HCT116 (cell line): ENCODE measurements around the gene ROS1. TPM values are rescaled to one million over a fixed set of nuclear protein-coding genes. Genes with fewer than 3 reads are reported as not detected.

Source experiments
- ATAC-seq: fragments of 200-7000 bp; cut with Tn5 transposase; 2 replicates; pipeline ENCODE4 v1.9.1; 2020; ENCODE audit warnings: mild to moderate bottlenecking, moderate library complexity
- Bru-seq: library from RNA; stranded (reverse); fragments of 400-500 nt; gene quantifications from one replicate; lab custom pipeline; 2021; lab: Mats Ljungman, UMichigan
- BruChase-seq, 2 experiments: library from RNA; stranded (reverse); fragments of 400-500 nt; gene quantifications; one replicate each; lab custom pipeline; 2021; lab: Mats Ljungman, UMichigan
- BruUV-seq: library from RNA; stranded (reverse); fragments of 400-500 nt; replicated peaks from 2 replicates; lab custom pipeline; 2021; lab: Mats Ljungman, UMichigan
- CTCF ChIA-PET: fragments of 300-600 bp; sonication (Branson Sonifier 250); formaldehyde crosslinking; loops from one replicate; lab custom pipeline; 2021; ENCODE audit warnings: antibody characterized with exemption; lab: Charles Lee
- POLR2A ChIA-PET: fragments of 300-600, 350-600 bp; sonication (Branson Sonifier 250); formaldehyde crosslinking; loops from one replicate; lab custom pipeline; 2021; ENCODE audit warnings: antibody characterized with exemption; lab: Charles Lee
- RAD21 ChIA-PET, 2 experiments: fragments of 300-600 bp; sonication (Branson Sonifier 250); formaldehyde crosslinking; loops; one replicate each; lab custom pipeline; 2023; ENCODE audit warnings: low total read pairs in 2 of 2; ENCODE audit not compliant: uncharacterized antibody in 2 of 2, unreplicated experiment in 2 of 2, low non-redundant PET in 1 of 2; lab: Charles Lee
- DNase-seq: peaks from one replicate; pipeline ENCODE4 v3.0.0-alpha.2; 2010; ENCODE audit warnings: low read depth, low spot score
- H2AFZ ChIP-seq: fragments of 200-600 bp; shearing (Covaris generic), sonication (generic); 2 replicates; pipeline ENCODE4 v1.6.1; 2017; ENCODE audit warnings: low read depth, mixed run types, mixed read lengths, antibody characterized with exemption, low read length; ENCODE audit not compliant: poor library complexity, severe bottlenecking
- H3K27ac ChIP-seq: 2 replicates; pipeline ENCODE4 v1.5.1; 2012; ENCODE audit warnings: low read depth, low read length
- H3K27me3 ChIP-seq: fragments of 200-600 bp; sonication (generic); 2 replicates; pipeline ENCODE4 v1.6.1; 2016; ENCODE audit warnings: mixed run types, low read length, mixed read lengths; ENCODE audit not compliant: insufficient read depth
- H3K36me3 ChIP-seq, 2 experiments: fragments of 200-500 bp in 1 of 2; fragments of 200-600 bp in 1 of 2; sonication (Bioruptor generic) in 1 of 2; sonication (generic) in 1 of 2; 2 replicates each; pipeline versions ENCODE4 v1.5.1 to v1.6.1; 2014 to 2016; ENCODE audit warnings: low read length in 2 of 2, inconsistent platforms in 1 of 2, mixed read lengths in 1 of 2, mixed run types in 1 of 2; ENCODE audit not compliant: insufficient read depth in 2 of 2, control insufficient read depth in 1 of 2
- H3K4me1 ChIP-seq, 2 experiments: fragments of 200-600 bp in 1 of 2; sonication (generic) in 1 of 2; 2 replicates each; pipeline versions ENCODE4 v1.5.1 to v1.6.1; 2012 to 2017; ENCODE audit warnings: low read length in 2 of 2, inconsistent platforms in 1 of 2, mild to moderate bottlenecking in 1 of 2, mixed read lengths in 1 of 2, mixed run types in 1 of 2, moderate library complexity in 1 of 2; ENCODE audit not compliant: insufficient read depth in 2 of 2, control insufficient read depth in 1 of 2
- H3K4me2 ChIP-seq: fragments of 200-600 bp; sonication (generic); 2 replicates; pipeline ENCODE4 v1.6.1; 2017; ENCODE audit warnings: mixed run types, low read length, mixed read lengths
- H3K4me3 ChIP-seq, 2 experiments: fragments of 200-600 bp in 1 of 2; sonication (generic) in 1 of 2; replicated peaks in 1 of 2; 2 replicates each; pipeline ENCODE4 v1.5.1; 2011 to 2016; ENCODE audit warnings: low read length in 2 of 2, control low read depth in 1 of 2, low read depth in 1 of 2, mild to moderate bottlenecking in 1 of 2, mixed read lengths in 1 of 2, mixed run types in 1 of 2
- H3K79me2 ChIP-seq: fragments of 200-600 bp; sonication (generic); 2 replicates; pipeline ENCODE4 v1.6.1; 2017; ENCODE audit warnings: mild to moderate bottlenecking, mixed run types, low read length, moderate library complexity, mixed read lengths; ENCODE audit not compliant: insufficient read depth
- H3K9ac ChIP-seq: fragments of 200-600 bp; sonication (generic); 2 replicates; pipeline ENCODE4 v1.6.1; 2016; ENCODE audit warnings: low read length, mixed read lengths
- H3K9me2 ChIP-seq: fragments of 200-600 bp; sonication (generic), shearing (Covaris generic); 2 replicates; pipeline ENCODE4 v1.6.1; 2017; ENCODE audit warnings: mixed run types, mild to moderate bottlenecking, moderate library complexity; ENCODE audit not compliant: insufficient read depth
- H3K9me3 ChIP-seq, 2 experiments: fragments of 200-500 bp in 1 of 2; fragments of 200-600 bp in 1 of 2; sonication (Bioruptor generic) in 1 of 2; sonication (generic) in 1 of 2; 2 replicates each; pipeline ENCODE4 v1.6.1; 2014 to 2017; ENCODE audit warnings: low read length in 2 of 2, mixed read lengths in 2 of 2, inconsistent platforms in 1 of 2, low read depth in 1 of 2, mild to moderate bottlenecking in 1 of 2, mixed run types in 1 of 2, moderate library complexity in 1 of 2; ENCODE audit not compliant: control insufficient read depth in 1 of 2, insufficient read depth in 1 of 2
- H4K20me1 ChIP-seq: fragments of 200-600 bp; sonication (generic), shearing (Covaris generic); 2 replicates; pipeline ENCODE4 v1.6.1; 2017; ENCODE audit warnings: mixed run types, mild to moderate bottlenecking, moderate library complexity; ENCODE audit not compliant: insufficient read depth
- CBX3 ChIP-seq: IDR thresholded peaks from 2 replicates; pipeline ENCODE4 v1.6.1; 2012; ENCODE audit warnings: low read depth
- CEBPB ChIP-seq: IDR thresholded peaks from 2 replicates; pipeline ENCODE4 v1.6.1; 2012; ENCODE audit warnings: low read depth
- EGR1 ChIP-seq: IDR thresholded peaks from 2 replicates; pipeline ENCODE4 v1.6.1; 2012; ENCODE audit warnings: low read depth
- FOSL1 ChIP-seq: IDR thresholded peaks from 2 replicates; pipeline ENCODE4 v1.6.1; 2012; ENCODE audit warnings: low read depth
- POLR2A ChIP-seq: IDR thresholded peaks from 2 replicates; pipeline ENCODE4 v1.7.0; 2011; ENCODE audit warnings: borderline replicate concordance; ENCODE audit not compliant: insufficient read depth, insufficient read length; ENCODE audit errors: extremely low read depth
- RAD21 ChIP-seq: IDR thresholded peaks from 2 replicates; pipeline ENCODE4 v1.6.1; 2012; ENCODE audit warnings: low read depth, mild to moderate bottlenecking
- SRF ChIP-seq: IDR thresholded peaks from 2 replicates; pipeline ENCODE4 v1.6.1; 2012; ENCODE audit warnings: low read depth
- TCF7L2 ChIP-seq: IDR thresholded peaks from 2 replicates; pipeline ENCODE4 v1.7.0; 2011; ENCODE audit warnings: borderline replicate concordance, inconsistent platforms; ENCODE audit not compliant: insufficient read depth, insufficient read length; ENCODE audit errors: extremely low read depth
- YY1 ChIP-seq: IDR thresholded peaks from 2 replicates; pipeline ENCODE4 v1.6.1; 2011; ENCODE audit warnings: low read length, low read depth, moderate library complexity, mild to moderate bottlenecking; ENCODE audit not compliant: insufficient replicate concordance; ENCODE audit errors: extremely low read depth
- ZBTB33 ChIP-seq: IDR thresholded peaks from 2 replicates; pipeline ENCODE4 v1.6.1; 2011; ENCODE audit warnings: mild to moderate bottlenecking, low read length, moderate library complexity; ENCODE audit not compliant: insufficient replicate concordance; ENCODE audit errors: extremely low read depth
- ZFX ChIP-seq: fragments of 450-650 bp; IDR thresholded peaks from 2 replicates; pipeline ENCODE4 v1.6.1; 2017
- intact Hi-C: fragments of 100-400 bp; cut with micrococcal nuclease; formaldehyde crosslinking; loops from 2 replicates; pipeline ENCODE4 v1.10.0; 2022
- long read RNA-seq: library from polyadenylated mRNA; unstranded; transcript quantifications from one replicate; pipeline ENCODE4 v2.0.0, GENCODE V29; 2021; ENCODE audit not compliant: unreplicated experiment
- polyA plus RNA-seq: library from polyadenylated mRNA; unstranded; fragments of >200 nt; gene quantifications from 2 replicates; pipeline ENCODE4 v1.2.1, GENCODE V29; 2012; ENCODE audit warnings: missing spikeins
- total RNA-seq: library from RNA; stranded (reverse); gene quantifications from one replicate; pipeline ENCODE4 v1.2.1, GENCODE V29; 2021; ENCODE audit not compliant: unreplicated experiment
- TF ChIP-seq, protein P1 (sequence below): IDR thresholded peaks from 2 replicates; pipeline ENCODE4 v1.6.1; 2012
- TF ChIP-seq, protein P2 (sequence below), 3 experiments: fragments of 200-600 bp in 1 of 3; sonication (generic) in 1 of 3; IDR thresholded peaks in 2 of 3; conservative IDR thresholded peaks in 1 of 3; 2 replicates each; pipeline ENCODE4 v1.5.1; 2012 to 2017; ENCODE audit warnings: low read depth in 2 of 3, low read length in 2 of 3, antibody characterized with exemption in 1 of 3, borderline replicate concordance in 1 of 3, control low read depth in 1 of 3, mild to moderate bottlenecking in 1 of 3, mixed read lengths in 1 of 3, mixed run types in 1 of 3, moderate library complexity in 1 of 3; ENCODE audit not compliant: insufficient read depth in 1 of 3

Gene ROS1
- not detected for total RNA-seq
- 0.01 TPM in 1 of 2 replicates, not detected in the other for polyA plus RNA-seq
- percentile 3 among the genes with signal in this experiment for Bru-seq, nascent RNA
- BruChase-seq, experiment 1, labeled RNA remaining after a 6-hour chase: percentile 5 among the genes with signal in this experiment
- BruChase-seq, experiment 2, labeled RNA remaining after a 2-hour chase: percentile 3 among the genes with signal in this experiment
- long read RNA-seq: 0 reads

DNA sequence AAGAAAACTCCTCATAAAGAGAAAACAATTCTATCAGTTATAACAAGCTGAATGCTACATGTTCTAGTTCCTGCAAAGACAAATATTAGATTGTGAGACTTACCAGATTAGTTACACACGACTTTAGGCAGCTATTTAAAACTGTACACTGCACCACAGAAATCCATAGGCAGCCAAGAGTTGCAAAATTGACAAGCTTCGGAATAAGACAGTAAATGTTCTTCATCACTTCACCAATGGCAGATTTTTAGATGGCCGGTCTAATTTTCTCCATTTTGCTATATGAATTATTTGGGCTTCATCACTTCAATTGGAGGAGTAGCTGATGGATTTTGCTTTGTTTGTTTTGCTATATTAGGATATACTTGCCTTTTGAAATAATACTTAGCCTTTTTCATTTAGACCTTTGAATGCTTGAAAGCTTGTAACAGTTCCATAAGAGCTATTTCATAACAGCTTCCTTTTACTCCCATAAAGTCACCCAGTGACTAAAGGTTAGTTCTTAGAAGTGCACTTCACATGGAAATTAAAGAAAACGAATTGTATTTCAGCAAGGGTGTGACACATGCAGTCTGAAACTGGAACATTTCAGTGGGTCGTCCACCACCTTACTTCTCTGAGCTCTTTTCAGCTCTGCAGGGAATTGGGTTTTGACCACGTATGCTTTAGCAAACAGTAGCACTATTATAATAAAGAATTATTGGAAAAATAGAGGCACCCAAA, at the start of gene ROS1:
TSS of gene ROS1 (minus strand) at position 512 of the 723 bp plus-strand sequence. CDS start at position 226, 286 bp downstream.
- no peaks in the 10 kb centered on the region for H3K79me2 ChIP-seq
- TF ChIP-seq YY1 (no peak), EGR1 (no peak), ZFX (no peak), ZBTB33 (no peak), POLR2A (no peak), RAD21 (no peak), SRF (no peak), CEBPB (no peak), TCF7L2 (no peak), FOSL1 (no peak), CBX3 (no peak)
- TF ChIP-seq, protein P1, sequence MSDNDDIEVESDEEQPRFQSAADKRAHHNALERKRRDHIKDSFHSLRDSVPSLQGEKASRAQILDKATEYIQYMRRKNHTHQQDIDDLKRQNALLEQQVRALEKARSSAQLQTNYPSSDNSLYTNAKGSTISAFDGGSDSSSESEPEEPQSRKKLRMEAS: no peak
- TF ChIP-seq, protein P2, sequence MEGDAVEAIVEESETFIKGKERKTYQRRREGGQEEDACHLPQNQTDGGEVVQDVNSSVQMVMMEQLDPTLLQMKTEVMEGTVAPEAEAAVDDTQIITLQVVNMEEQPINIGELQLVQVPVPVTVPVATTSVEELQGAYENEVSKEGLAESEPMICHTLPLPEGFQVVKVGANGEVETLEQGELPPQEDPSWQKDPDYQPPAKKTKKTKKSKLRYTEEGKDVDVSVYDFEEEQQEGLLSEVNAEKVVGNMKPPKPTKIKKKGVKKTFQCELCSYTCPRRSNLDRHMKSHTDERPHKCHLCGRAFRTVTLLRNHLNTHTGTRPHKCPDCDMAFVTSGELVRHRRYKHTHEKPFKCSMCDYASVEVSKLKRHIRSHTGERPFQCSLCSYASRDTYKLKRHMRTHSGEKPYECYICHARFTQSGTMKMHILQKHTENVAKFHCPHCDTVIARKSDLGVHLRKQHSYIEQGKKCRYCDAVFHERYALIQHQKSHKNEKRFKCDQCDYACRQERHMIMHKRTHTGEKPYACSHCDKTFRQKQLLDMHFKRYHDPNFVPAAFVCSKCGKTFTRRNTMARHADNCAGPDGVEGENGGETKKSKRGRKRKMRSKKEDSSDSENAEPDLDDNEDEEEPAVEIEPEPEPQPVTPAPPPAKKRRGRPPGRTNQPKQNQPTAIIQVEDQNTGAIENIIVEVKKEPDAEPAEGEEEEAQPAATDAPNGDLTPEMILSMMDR (IDR thresholded peaks at IDR 0.05 in 2 of 3, conservative IDR thresholded peaks at IDR 0.05 in 1 of 3; ENCODE audit: borderline replicate concordance in 1 of 3, insufficient read depth in 1 of 3, low read depth in 2 of 3, low read length in 2 of 3): no peak
- no peaks in the 10 kb centered on the region for H3K27me3 ChIP-seq
- peak within 1 kb of the TSS; percentile 9 for H2AFZ ChIP-seq
- H3K9ac ChIP-seq: no peak within 1 kb of the TSS
- ChIA-PET CTCF (no interaction called here), POLR2A (no interaction called here), RAD21 (no interaction called here)
- intact Hi-C loops: no loop called here
- BruUV-seq: no TSS peak
- no peaks in the 10 kb centered on the region for H3K9me3 ChIP-seq
- ATAC-seq (no peak), DNase-seq (no peak)
- H3K27ac ChIP-seq: no peak within 1 kb of the TSS
- H3K9me2 ChIP-seq: no peaks in the 10 kb centered on the region
- H3K4me1 ChIP-seq: no peaks in the 10 kb centered on the region
- no peak within 1 kb of the TSS for H3K4me2 ChIP-seq
- H3K36me3 ChIP-seq: no peaks in the 10 kb centered on the region
- H3K4me3 ChIP-seq: no peak within 1 kb of the TSS
- H4K20me1 ChIP-seq: no peaks in the 10 kb centered on the region
